ENCODE measurements around the gene DIMT1. TPM values are rescaled to one million over a fixed set of nuclear protein-coding genes. Genes with fewer than 3 reads are reported as not detected.

The DIMT1 gene
- total and polyA plus RNA-seq, 2 of the 4 experiments (the other 2 are of a cell fraction): 27.5 to 46.4 TPM

GRCh38 chr5:62431735-62432620 lies 28.3 kb upstream of the DIMT1 start:
- Histone ChIP-seq H3K4ac (ENCODE audit: low read depth, low read length) (no peak overlapping the region), H3K4me3 (ENCODE audit: insufficient read depth, low read depth, low read length) (no peak overlapping the region), H3K23ac (ENCODE audit: low read depth, low read length) (no peak overlapping the region), H3K27me3 (ENCODE audit: control insufficient read depth, insufficient read depth, low read length) (no peaks in the 10 kb centered on the region), H2AK5ac (ENCODE audit: low read depth, low read length) (no peak overlapping the region), H3K14ac (replicated peaks; ENCODE audit: low read depth, low read length) (no peak overlapping the region), H2BK5ac (ENCODE audit: low read depth, low read length, poor library complexity, severe bottlenecking) (no peak overlapping the region), H3K9me1 (ENCODE audit: insufficient read depth, low read length) (0 out of 2 replicates have a peak, but pooled peaks cover 3% of the 10 kb centered on the region), H3K27ac (ENCODE audit: insufficient read depth, low read length) (no peak overlapping the region), H2AFZ (replicated peaks; ENCODE audit: low read length, poor library complexity) (no peak overlapping the region), H4K20me1 (ENCODE audit: insufficient read depth, low read length) (peaks cover 2% of the 10 kb centered on the region), H2BK20ac (ENCODE audit: low read depth, low read length) (no peak overlapping the region), H4K8ac (ENCODE audit: low read depth in 2 of 2, low read length in 2 of 2) (no peak overlapping the region), H2AK9ac (replicated peaks; ENCODE audit: low read depth, low read length, poor library complexity) (no peak overlapping the region), H2BK15ac (ENCODE audit: low read depth, low read length) (no peak overlapping the region), H3K36me3 (ENCODE audit: control insufficient read depth, insufficient read depth, low read length) (no peaks in the 10 kb centered on the region), H3K56ac (ENCODE audit: extremely low read depth, insufficient read depth, low read length) (no peak overlapping the region), H2BK120ac (ENCODE audit: low read depth, low read length) (no peak overlapping the region), H3K18ac (ENCODE audit: low read depth, low read length) (no peak overlapping the region), H3K4me1 (ENCODE audit: control insufficient read depth, insufficient read depth, low read length) (no peaks in the 10 kb centered on the region), H4K5ac (ENCODE audit: low read depth, low read length) (no peak overlapping the region), H3K4me2 (ENCODE audit: low read depth, low read length) (no peak overlapping the region), H3K79me1 (ENCODE audit: low read depth in 1 of 2, low read length in 2 of 2) (peaks cover 32 to 55% of the 10 kb centered on the region in 2 experiments), H3K9ac (ENCODE audit: low read depth, low read length) (no peak overlapping the region), H4K91ac (ENCODE audit: insufficient read depth, low read depth, low read length) (no peak overlapping the region), H3K9me3 (ENCODE audit: control insufficient read depth, insufficient read depth, low read length) (no peaks in the 10 kb centered on the region)
- ChIA-PET CTCF (interaction anchor here (0.6 to 0.8 kb wide), 2 partner anchors 55 to 377 kb away, joined by 3 to 5 read pairs; no protein-coding TSS in a partner anchor), POLR2A (ENCODE audit: unreplicated experiment) (no interaction called here)
- no TSS peak for BruUV-seq (replicated peaks)
- dilution Hi-C loops (cut with HindIII; ENCODE audit: low sequenced_read_pairs, unreplicated experiment) (no loop called here), in situ Hi-C loops (cut with MboI; ENCODE audit: low sequenced_read_pairs) (no loop called here), intact Hi-C loops (cut with micrococcal nuclease) (no loop called here)
- WGBS, 2 experiments (ENCODE audit: extremely low coverage in 2 of 2, insufficient read length in 1 of 2): 53% methylated on average over 3 of the region's 11 CpGs; no CpG with 5 or more reads in 1 of the 2 experiments
- DNase-seq: no peak
- no peak; the same call in 1 of the 2 replicates for ATAC-seq (ENCODE audit: low read depth)
- no peak for TF ChIP-seq CHD1 (IDR thresholded peaks at IDR 0.05; ENCODE audit: low read depth, low read length)
- TF ChIP-seq CTCF (conservative IDR thresholded peaks at IDR 0.05; ENCODE audit: low read depth, low read length): no peak
- no peak for TF ChIP-seq ELK1 (IDR thresholded peaks at IDR 0.05; ENCODE audit: borderline replicate concordance, low read depth, low read length)
- TF ChIP-seq NFE2L2 (IDR thresholded peaks at IDR 0.05; ENCODE audit: low read depth, low read length): no peak
- no peak for TF ChIP-seq RCOR1 (IDR thresholded peaks at IDR 0.05; ENCODE audit: insufficient replicate concordance, low read length)
- no peak for TF ChIP-seq FOS (IDR thresholded peaks at IDR 0.05; ENCODE audit: low read depth, low read length)
- no peak for TF ChIP-seq USF2 (IDR thresholded peaks at IDR 0.05; ENCODE audit: low read depth, low read length)
- TF ChIP-seq RAD21 (IDR thresholded peaks at IDR 0.05; ENCODE audit: low read length): no peak
- no peak for TF ChIP-seq POLR2A (IDR thresholded peaks at IDR 0.05; ENCODE audit: low read depth, low read length)
- TF ChIP-seq CEBPB (IDR thresholded peaks at IDR 0.05; ENCODE audit: low read depth, low read length): no peak
- TF ChIP-seq RFX5 (IDR thresholded peaks at IDR 0.05; ENCODE audit: low read depth, low read length): no peak
- no peak for TF ChIP-seq SMC3 (IDR thresholded peaks at IDR 0.05; ENCODE audit: low read depth, low read length)
- no peak for TF ChIP-seq MXI1 (IDR thresholded peaks at IDR 0.05; ENCODE audit: borderline replicate concordance, low read depth, low read length)
- TF ChIP-seq MAZ (IDR thresholded peaks at IDR 0.05; ENCODE audit: borderline replicate concordance, low read depth, low read length): no peak
- no peak for TF ChIP-seq BHLHE40 (IDR thresholded peaks at IDR 0.05; ENCODE audit: low read depth, low read length)

Measured in IMR-90 (cell line).